WTC11 (cell line): ENCODE results near the gene LRRC41. TPM values are rescaled to one million over a fixed set of nuclear protein-coding genes. Genes with fewer than 3 reads are reported as not detected.

Experiments used
- ATAC-seq: fragments of 200-7000 bp; cut with Tn5 transposase; 2 replicates; pipeline ENCODE4 v1.10.0; 2021; ENCODE audit warnings: mild to moderate bottlenecking, moderate library complexity
- CTCF ChIA-PET: fragments of 300-600 bp; sonication (Branson Sonifier 250); formaldehyde crosslinking; loops from one replicate; lab custom pipeline; 2021; ENCODE audit warnings: antibody characterized with exemption; lab: Charles Lee
- POLR2A ChIA-PET: fragments of 350-600 bp; sonication (Branson Sonifier 250); formaldehyde crosslinking; loops from one replicate; lab custom pipeline; 2021; ENCODE audit warnings: antibody characterized with exemption; lab: Charles Lee
- DNase-seq: peaks from one replicate; pipeline ENCODE4 v3.0.0; 2021; ENCODE audit warnings: low spot score
- H3K27ac Mint-ChIP-seq: 2 replicates; pipeline ENCODE4 v1.8.0; 2021; ENCODE audit warnings: mixed read lengths
- H3K27me3 Mint-ChIP-seq: 2 replicates; pipeline ENCODE4 v1.8.0; 2021; ENCODE audit warnings: low read depth, mild to moderate bottlenecking, moderate library complexity, mixed read lengths
- H3K36me3 Mint-ChIP-seq: 2 replicates; pipeline ENCODE4 v1.8.0; 2021; ENCODE audit warnings: mixed read lengths
- H3K4me1 Mint-ChIP-seq: 2 replicates; pipeline ENCODE4 v1.8.0; 2022; ENCODE audit warnings: mixed read lengths
- H3K4me3 Mint-ChIP-seq: 2 replicates; pipeline ENCODE4 v1.8.0; 2021; ENCODE audit warnings: mild to moderate bottlenecking, moderate library complexity, mixed read lengths
- H3K9me3 Mint-ChIP-seq: 2 replicates; pipeline ENCODE4 v1.8.0; 2021; ENCODE audit warnings: mixed read lengths
- ELF4 ChIP-seq: sonication (generic); formaldehyde crosslinking; IDR thresholded peaks from 2 replicates; pipeline ENCODE4 v1.8.1; 2022; ENCODE audit warnings: low read depth, mild to moderate bottlenecking, moderate library complexity, missing genetic modification reagents
- FOXK1 ChIP-seq: sonication (generic); formaldehyde crosslinking; IDR thresholded peaks from 2 replicates; pipeline ENCODE4 v1.8.0; 2022; ENCODE audit warnings: mild to moderate bottlenecking, moderate library complexity, missing genetic modification reagents
- GABPB1 ChIP-seq: sonication (generic); formaldehyde crosslinking; IDR thresholded peaks from 2 replicates; pipeline ENCODE4 v1.8.1; 2023; ENCODE audit warnings: mild to moderate bottlenecking, missing genetic modification reagents
- GRHL2 ChIP-seq: fragments of 250-450 bp; sonication (Bioruptor Pico); IDR thresholded peaks from 2 replicates; pipeline ENCODE4 v1.8.0; 2022; ENCODE audit warnings: mild to moderate bottlenecking, moderate library complexity; ENCODE audit not compliant: insufficient replicate concordance, severe bottlenecking
- GTF2I ChIP-seq: fragments of 250-450 bp; sonication (Bioruptor Pico); conservative IDR thresholded peaks from 2 replicates; pipeline ENCODE4 v1.4.0; 2021; ENCODE audit warnings: mild to moderate bottlenecking
- KAT7 ChIP-seq: sonication (generic); formaldehyde crosslinking; IDR thresholded peaks from 2 replicates; pipeline ENCODE4 v1.8.1; 2023; ENCODE audit warnings: missing genetic modification reagents, mild to moderate bottlenecking, borderline replicate concordance
- MXD4 ChIP-seq: fragments of 250-450 bp; sonication (Bioruptor Pico); IDR thresholded peaks from 2 replicates; pipeline ENCODE4 v1.8.0; 2021; ENCODE audit warnings: mild to moderate bottlenecking, moderate library complexity, borderline replicate concordance
- NFE2L1 ChIP-seq: sonication (generic); formaldehyde crosslinking; IDR thresholded peaks from 2 replicates; pipeline ENCODE4 v1.8.1; 2023; ENCODE audit warnings: missing genetic modification reagents
- NR1H2 ChIP-seq: sonication (generic); formaldehyde crosslinking; IDR thresholded peaks from 2 replicates; pipeline ENCODE4 v1.9.0; 2021; ENCODE audit warnings: mild to moderate bottlenecking, moderate library complexity, missing genetic modification reagents
- NR2C2 ChIP-seq: sonication (generic); formaldehyde crosslinking; IDR thresholded peaks from 2 replicates; pipeline ENCODE4 v1.8.0; 2022; ENCODE audit warnings: mild to moderate bottlenecking, missing genetic modification reagents
- NR3C1 ChIP-seq: sonication (generic); formaldehyde crosslinking; conservative IDR thresholded peaks from 2 replicates; pipeline ENCODE4 v1.8.1; 2023; ENCODE audit warnings: low read depth, mild to moderate bottlenecking, missing genetic modification reagents
- TP53 ChIP-seq: sonication (generic); formaldehyde crosslinking; IDR thresholded peaks from 2 replicates; pipeline ENCODE4 v1.8.1; 2023; ENCODE audit warnings: mild to moderate bottlenecking, missing genetic modification reagents
- ZNF121 ChIP-seq: sonication (generic); formaldehyde crosslinking; IDR thresholded peaks from 2 replicates; pipeline ENCODE4 v1.8.0; 2023; ENCODE audit warnings: missing genetic modification reagents
- total RNA-seq: library from RNA; stranded (reverse); gene quantifications from 3 replicates; pipeline ENCODE4 v1.2.3, GENCODE V29; 2021
- TF ChIP-seq, protein P1 (sequence below): sonication (generic); formaldehyde crosslinking; IDR thresholded peaks from 2 replicates; pipeline ENCODE4 v1.8.1; 2022; ENCODE audit warnings: mild to moderate bottlenecking, missing genetic modification reagents, moderate library complexity, borderline replicate concordance
- TF ChIP-seq, protein P2 (sequence below): sonication (generic); formaldehyde crosslinking; IDR thresholded peaks from 2 replicates; pipeline ENCODE4 v1.8.1; 2023; ENCODE audit warnings: mild to moderate bottlenecking, moderate library complexity, missing genetic modification reagents
- TF ChIP-seq, protein P3 (sequence below): fragments of 250-450 bp; sonication (Bioruptor Pico); IDR thresholded peaks from 2 replicates; pipeline ENCODE4 v2.1.2; 2022; ENCODE audit warnings: mild to moderate bottlenecking, moderate library complexity
- TF ChIP-seq, protein P4 (sequence below): fragments of 250-450 bp; sonication (Bioruptor Pico); IDR thresholded peaks from 2 replicates; pipeline ENCODE4 v1.9.0; 2021; ENCODE audit warnings: mild to moderate bottlenecking
- TF ChIP-seq, protein P5 (sequence below): sonication (generic); formaldehyde crosslinking; IDR thresholded peaks from 2 replicates; pipeline ENCODE4 v1.8.0; 2023; ENCODE audit warnings: mild to moderate bottlenecking, missing genetic modification reagents
- TF ChIP-seq, protein P6 (sequence below): sonication (generic); formaldehyde crosslinking; IDR thresholded peaks from 2 replicates; pipeline ENCODE4 v1.8.1; 2023; ENCODE audit warnings: mild to moderate bottlenecking, missing genetic modification reagents, moderate library complexity

LRRC41 gene
- total RNA-seq, 1 experiment from 2014 or later: 46.0 TPM

DNA sequence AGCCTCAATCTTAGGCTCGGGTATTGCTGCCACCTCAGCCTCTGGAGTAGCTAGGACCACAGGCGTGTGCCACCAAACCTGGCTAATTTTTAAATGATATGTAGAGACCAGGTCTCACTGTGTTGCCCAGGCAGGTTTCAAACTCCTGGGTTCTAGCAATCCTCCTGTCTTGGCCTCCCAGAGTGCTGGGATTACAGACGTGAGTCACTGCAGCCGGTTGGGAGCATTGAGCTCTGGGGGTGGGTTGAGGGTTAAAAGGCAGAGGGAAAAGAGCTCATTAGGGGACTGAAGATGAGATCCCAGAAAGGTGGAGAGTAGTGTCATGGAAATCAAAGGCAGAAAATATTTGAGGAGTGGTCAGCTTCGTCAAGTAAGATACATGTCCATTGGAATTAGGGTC lies 48.7 kb downstream of the LRRC41 start:
- TF ChIP-seq, protein P1, sequence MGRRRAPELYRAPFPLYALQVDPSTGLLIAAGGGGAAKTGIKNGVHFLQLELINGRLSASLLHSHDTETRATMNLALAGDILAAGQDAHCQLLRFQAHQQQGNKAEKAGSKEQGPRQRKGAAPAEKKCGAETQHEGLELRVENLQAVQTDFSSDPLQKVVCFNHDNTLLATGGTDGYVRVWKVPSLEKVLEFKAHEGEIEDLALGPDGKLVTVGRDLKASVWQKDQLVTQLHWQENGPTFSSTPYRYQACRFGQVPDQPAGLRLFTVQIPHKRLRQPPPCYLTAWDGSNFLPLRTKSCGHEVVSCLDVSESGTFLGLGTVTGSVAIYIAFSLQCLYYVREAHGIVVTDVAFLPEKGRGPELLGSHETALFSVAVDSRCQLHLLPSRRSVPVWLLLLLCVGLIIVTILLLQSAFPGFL (CRISPR knock-in tag): no peak
- TF ChIP-seq FOXK1 (CRISPR knock-in tag): no peak
- no peak for TF ChIP-seq NFE2L1 (CRISPR knock-in tag)
- no peak for TF ChIP-seq NR1H2 (CRISPR knock-in tag)
- TF ChIP-seq, protein P2, sequence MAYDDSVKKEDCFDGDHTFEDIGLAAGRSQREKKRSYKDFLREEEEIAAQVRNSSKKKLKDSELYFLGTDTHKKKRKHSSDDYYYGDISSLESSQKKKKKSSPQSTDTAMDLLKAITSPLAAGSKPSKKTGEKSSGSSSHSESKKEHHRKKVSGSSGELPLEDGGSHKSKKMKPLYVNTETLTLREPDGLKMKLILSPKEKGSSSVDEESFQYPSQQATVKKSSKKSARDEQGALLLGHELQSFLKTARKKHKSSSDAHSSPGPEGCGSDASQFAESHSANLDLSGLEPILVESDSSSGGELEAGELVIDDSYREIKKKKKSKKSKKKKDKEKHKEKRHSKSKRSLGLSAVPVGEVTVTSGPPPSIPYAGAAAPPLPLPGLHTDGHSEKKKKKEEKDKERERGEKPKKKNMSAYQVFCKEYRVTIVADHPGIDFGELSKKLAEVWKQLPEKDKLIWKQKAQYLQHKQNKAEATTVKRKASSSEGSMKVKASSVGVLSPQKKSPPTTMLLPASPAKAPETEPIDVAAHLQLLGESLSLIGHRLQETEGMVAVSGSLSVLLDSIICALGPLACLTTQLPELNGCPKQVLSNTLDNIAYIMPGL (CRISPR knock-in tag): no peak
- TF ChIP-seq TP53: no peak
- TF ChIP-seq NR2C2 (CRISPR knock-in tag): no peak
- TF ChIP-seq, protein P3, sequence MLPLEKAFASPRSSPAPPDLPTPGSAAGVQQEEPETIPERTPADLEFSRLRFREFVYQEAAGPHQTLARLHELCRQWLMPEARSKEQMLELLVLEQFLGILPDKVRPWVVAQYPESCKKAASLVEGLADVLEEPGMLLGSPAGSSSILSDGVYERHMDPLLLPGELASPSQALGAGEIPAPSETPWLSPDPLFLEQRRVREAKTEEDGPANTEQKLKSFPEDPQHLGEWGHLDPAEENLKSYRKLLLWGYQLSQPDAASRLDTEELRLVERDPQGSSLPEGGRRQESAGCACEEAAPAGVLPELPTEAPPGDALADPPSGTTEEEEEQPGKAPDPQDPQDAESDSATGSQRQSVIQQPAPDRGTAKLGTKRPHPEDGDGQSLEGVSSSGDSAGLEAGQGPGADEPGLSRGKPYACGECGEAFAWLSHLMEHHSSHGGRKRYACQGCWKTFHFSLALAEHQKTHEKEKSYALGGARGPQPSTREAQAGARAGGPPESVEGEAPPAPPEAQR (CRISPR knock-in tag): no peak
- no peak for TF ChIP-seq ZNF121 (CRISPR knock-in tag)
- TF ChIP-seq MXD4 (CRISPR knock-in tag): no peak
- TF ChIP-seq, protein P4, sequence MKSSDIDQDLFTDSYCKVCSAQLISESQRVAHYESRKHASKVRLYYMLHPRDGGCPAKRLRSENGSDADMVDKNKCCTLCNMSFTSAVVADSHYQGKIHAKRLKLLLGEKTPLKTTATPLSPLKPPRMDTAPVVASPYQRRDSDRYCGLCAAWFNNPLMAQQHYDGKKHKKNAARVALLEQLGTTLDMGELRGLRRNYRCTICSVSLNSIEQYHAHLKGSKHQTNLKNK (CRISPR knock-in tag): no peak
- TF ChIP-seq, protein P5, sequence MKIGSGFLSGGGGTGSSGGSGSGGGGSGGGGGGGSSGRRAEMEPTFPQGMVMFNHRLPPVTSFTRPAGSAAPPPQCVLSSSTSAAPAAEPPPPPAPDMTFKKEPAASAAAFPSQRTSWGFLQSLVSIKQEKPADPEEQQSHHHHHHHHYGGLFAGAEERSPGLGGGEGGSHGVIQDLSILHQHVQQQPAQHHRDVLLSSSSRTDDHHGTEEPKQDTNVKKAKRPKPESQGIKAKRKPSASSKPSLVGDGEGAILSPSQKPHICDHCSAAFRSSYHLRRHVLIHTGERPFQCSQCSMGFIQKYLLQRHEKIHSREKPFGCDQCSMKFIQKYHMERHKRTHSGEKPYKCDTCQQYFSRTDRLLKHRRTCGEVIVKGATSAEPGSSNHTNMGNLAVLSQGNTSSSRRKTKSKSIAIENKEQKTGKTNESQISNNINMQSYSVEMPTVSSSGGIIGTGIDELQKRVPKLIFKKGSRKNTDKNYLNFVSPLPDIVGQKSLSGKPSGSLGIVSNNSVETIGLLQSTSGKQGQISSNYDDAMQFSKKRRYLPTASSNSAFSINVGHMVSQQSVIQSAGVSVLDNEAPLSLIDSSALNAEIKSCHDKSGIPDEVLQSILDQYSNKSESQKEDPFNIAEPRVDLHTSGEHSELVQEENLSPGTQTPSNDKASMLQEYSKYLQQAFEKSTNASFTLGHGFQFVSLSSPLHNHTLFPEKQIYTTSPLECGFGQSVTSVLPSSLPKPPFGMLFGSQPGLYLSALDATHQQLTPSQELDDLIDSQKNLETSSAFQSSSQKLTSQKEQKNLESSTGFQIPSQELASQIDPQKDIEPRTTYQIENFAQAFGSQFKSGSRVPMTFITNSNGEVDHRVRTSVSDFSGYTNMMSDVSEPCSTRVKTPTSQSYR (CRISPR knock-in tag): no peak
- TF ChIP-seq NR3C1 (CRISPR knock-in tag): no peak
- TF ChIP-seq KAT7: no peak
- no peak for TF ChIP-seq ELF4 (CRISPR knock-in tag)
- TF ChIP-seq GABPB1 (CRISPR knock-in tag): no peak
- no peak for TF ChIP-seq GRHL2
- no peak for TF ChIP-seq GTF2I (CRISPR knock-in tag)
- TF ChIP-seq, protein P6, sequence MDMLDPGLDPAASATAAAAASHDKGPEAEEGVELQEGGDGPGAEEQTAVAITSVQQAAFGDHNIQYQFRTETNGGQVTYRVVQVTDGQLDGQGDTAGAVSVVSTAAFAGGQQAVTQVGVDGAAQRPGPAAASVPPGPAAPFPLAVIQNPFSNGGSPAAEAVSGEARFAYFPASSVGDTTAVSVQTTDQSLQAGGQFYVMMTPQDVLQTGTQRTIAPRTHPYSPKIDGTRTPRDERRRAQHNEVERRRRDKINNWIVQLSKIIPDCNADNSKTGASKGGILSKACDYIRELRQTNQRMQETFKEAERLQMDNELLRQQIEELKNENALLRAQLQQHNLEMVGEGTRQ: no peak
- Mint-ChIP-seq H3K4me3 (no peak overlapping the region), H3K27ac (no peak overlapping the region), H3K4me1 (no peaks in the 10 kb centered on the region), H3K36me3 (peaks cover 62% of the 10 kb centered on the region), H3K27me3 (no peaks in the 10 kb centered on the region), H3K9me3 (no peaks in the 10 kb centered on the region)
- ChIA-PET POLR2A (no interaction called here), CTCF (no interaction called here)
- no peak for DNase-seq
- no peak for ATAC-seq
